ENCODE data around the gene DIPK1A. TPM values are rescaled to one million over a fixed set of nuclear protein-coding genes. Genes with fewer than 3 reads are reported as not detected.

DIPK1A gene
- total and polyA plus RNA-seq, 3 donors from 2014 or later = 14.7 to 25.4 (median 21.4) TPM

GRCh38 chr1:92803140-92803887, 157.9 kb downstream of the DIPK1A start:
- TF ChIP-seq POLR2A (IDR thresholded peaks at IDR 0.05) (no peak), CTCF (IDR thresholded peaks at IDR 0.05) (no peak)
- peak overlapping the region; percentile 39 to 47 for H3K27ac ChIP-seq
- H3K27me3 ChIP-seq = no peaks in the 10 kb centered on the region
- peaks cover 5% of the 10 kb centered on the region for H3K4me1 ChIP-seq
- H3K36me3 ChIP-seq (ENCODE audit: low read depth, missing control alignments) = no peaks in the 10 kb centered on the region
- H3K9me3 ChIP-seq = no peaks in the 10 kb centered on the region
- 81 to 86% methylated on average over 7 of the region's 7 CpGs for WGBS, 2 donors
- no peak for DNase-seq
- no peak overlapping the region for H3K4me3 ChIP-seq
- intact Hi-C loops (cut with DNase I; ENCODE audit: low total_unique reads) = no loop called here

- H3K27me3 ChIP-seq = no peaks in the 10 kb centered on the region
- no peak overlapping the region for H3K27ac ChIP-seq
- no peaks in the 10 kb centered on the region for H3K9me3 ChIP-seq
- peaks cover 3% of the 10 kb centered on the region for H3K4me1 ChIP-seq
- WGBS, 2 donors = 56 to 62% methylated on average over 1 of the region's 1 CpG
- DNase-seq = no peak
- no peak overlapping the region for H3K4me3 ChIP-seq
- TF ChIP-seq POLR2A (IDR thresholded peaks at IDR 0.05) (no peak), CTCF (IDR thresholded peaks at IDR 0.05) (no peak)
- intact Hi-C loops (cut with DNase I; ENCODE audit: low total_unique reads) = no loop called here
- no peaks in the 10 kb centered on the region for H3K36me3 ChIP-seq (ENCODE audit: low read depth, missing control alignments)
Measured at GRCh38 chr1:92797961-92798360, 163.3 kb downstream of the DIPK1A start.

GRCh38 chr1:92797297-92797696, 164.0 kb downstream of the DIPK1A start:
- no peaks in the 10 kb centered on the region for H3K9me3 ChIP-seq
- no peak overlapping the region for H3K4me3 ChIP-seq
- no peak for TF ChIP-seq CTCF (IDR thresholded peaks at IDR 0.05)
- no peak overlapping the region for H3K27ac ChIP-seq
- H3K4me1 ChIP-seq = no peaks in the 10 kb centered on the region
- H3K36me3 ChIP-seq (ENCODE audit: low read depth, missing control alignments) = no peaks in the 10 kb centered on the region
- no peaks in the 10 kb centered on the region for H3K27me3 ChIP-seq
- intact Hi-C loops (cut with DNase I; ENCODE audit: low total_unique reads) = no loop called here
- no peak for DNase-seq

- TF ChIP-seq POLR2A (IDR thresholded peaks at IDR 0.05) = no peak
- no peak for TF ChIP-seq CTCF (IDR thresholded peaks at IDR 0.05)
- no peak overlapping the region for H3K27ac ChIP-seq
- no peak for DNase-seq
- no peaks in the 10 kb centered on the region for H3K27me3 ChIP-seq
- H3K4me3 ChIP-seq = no peak overlapping the region
- H3K4me1 ChIP-seq = no peaks in the 10 kb centered on the region
- H3K9me3 ChIP-seq = no peaks in the 10 kb centered on the region
- intact Hi-C loops (cut with DNase I; ENCODE audit: low total_unique reads) = no loop called here
- 89 to 93% methylated on average over 4 of the region's 4 CpGs for WGBS, 2 donors
- H3K36me3 ChIP-seq (ENCODE audit: low read depth, missing control alignments) = no peaks in the 10 kb centered on the region
Measured at GRCh38 chr1:92795166-92795565, 166.1 kb downstream of the DIPK1A start.

- no peak for DNase-seq
- no peak overlapping the region for H3K27ac ChIP-seq
- 60 to 76% methylated on average over 3 of the region's 3 CpGs for WGBS, 2 donors
- no peaks in the 10 kb centered on the region for H3K27me3 ChIP-seq
- no peak for TF ChIP-seq CTCF (IDR thresholded peaks at IDR 0.05)
- no peak for TF ChIP-seq POLR2A (IDR thresholded peaks at IDR 0.05)
- H3K4me3 ChIP-seq = no peak overlapping the region
- no peaks in the 10 kb centered on the region for H3K9me3 ChIP-seq
- intact Hi-C loops (cut with DNase I; ENCODE audit: low total_unique reads) = no loop called here
- H3K36me3 ChIP-seq (ENCODE audit: low read depth, missing control alignments) = no peaks in the 10 kb centered on the region
- no peaks in the 10 kb centered on the region for H3K4me1 ChIP-seq
Measured at GRCh38 chr1:92792340-92792782, 168.9 kb downstream of the DIPK1A start.
